HG03066 (cell line): ENCODE results near the gene IGSF5.
"Not testable (repeated sequence)": the region's sequence is repeated elsewhere in the genome, so short reads cannot be mapped to it uniquely, and the experiment has no call there.

Experiments
- ATAC-seq: cut with Tn5 transposase; IDR thresholded peaks from one replicate; pipeline ENCODE4 v1.9.1; 2021; ENCODE audit warnings: low read depth; ENCODE audit not compliant: unreplicated experiment

The IGSF5 gene

GRCh38 chr21:39744883-39745282 lies at the start of gene IGSF5:
Gene IGSF5 (plus strand): TSS chr21:39745183. CDS start chr21:39745510, 327 bp downstream.
- ATAC-seq, result not testable (repeated sequence)

- ATAC-seq, result no peak
Observed at GRCh38 chr21:39696196-39696595, 48.8 kb upstream of the IGSF5 start.

GRCh38 chr21:39696618-39697017 lies 48.4 kb upstream of the IGSF5 start:
- ATAC-seq, result no peak

GRCh38 chr21:39700318-39700717 lies 44.7 kb upstream of the IGSF5 start:
- no peak for ATAC-seq

- ATAC-seq, result no peak
Observed at GRCh38 chr21:39703578-39703977, 41.4 kb upstream of the IGSF5 start.

- ATAC-seq, result no peak
Observed at GRCh38 chr21:39705849-39706248, 39.1 kb upstream of the IGSF5 start.

GRCh38 chr21:39707316-39707715 lies 37.7 kb upstream of the IGSF5 start:
- no peak for ATAC-seq

GRCh38 chr21:39710866-39711265 lies 34.1 kb upstream of the IGSF5 start:
- ATAC-seq, result no peak

- no peak for ATAC-seq
Observed at GRCh38 chr21:39712273-39712672, 32.7 kb upstream of the IGSF5 start.

GRCh38 chr21:39712976-39713375 lies 32.0 kb upstream of the IGSF5 start:
- no peak for ATAC-seq

- no peak for ATAC-seq
Observed at GRCh38 chr21:39713905-39714304, 31.1 kb upstream of the IGSF5 start.

GRCh38 chr21:39714331-39714730 lies 30.7 kb upstream of the IGSF5 start:
- ATAC-seq, result no peak

GRCh38 chr21:39715804-39716397 lies 29.1 kb upstream of the IGSF5 start:
- no peak for ATAC-seq

GRCh38 chr21:39720126-39720778 lies 24.7 kb upstream of the IGSF5 start:
- no peak for ATAC-seq

- no peak for ATAC-seq
Observed at GRCh38 chr21:39721885-39722284, 23.1 kb upstream of the IGSF5 start.

GRCh38 chr21:39724944-39725343 lies 20.0 kb upstream of the IGSF5 start:
- no peak for ATAC-seq

GRCh38 chr21:39726133-39726532 lies 18.9 kb upstream of the IGSF5 start:
- ATAC-seq, result no peak

- ATAC-seq, result no peak
Observed at GRCh38 chr21:39727401-39728120, 17.4 kb upstream of the IGSF5 start.

GRCh38 chr21:39728341-39728740 lies 16.6 kb upstream of the IGSF5 start:
- no peak for ATAC-seq

- no peak for ATAC-seq
Observed at GRCh38 chr21:39730418-39731157, 14.4 kb upstream of the IGSF5 start.

- ATAC-seq, result no peak
Observed at GRCh38 chr21:39736716-39737115, 8.3 kb upstream of the IGSF5 start.
